SK-N-SH (cell line): Measurements from ENCODE around the gene RET.

Experiments
- CTCF ChIP-seq: fragments of 200-600 bp; sonication (generic); IDR thresholded peaks from 2 replicates; pipeline ENCODE4 v1.6.1; 2017; ENCODE audit warnings: antibody characterized with exemption, mild to moderate bottlenecking, moderate library complexity
- EZH2phosphoT487 ChIP-seq: fragments of 200-600 bp; sonication (generic); IDR thresholded peaks from 2 replicates; pipeline ENCODE4 v1.6.1; 2017; ENCODE audit warnings: low read depth, mixed run types, mild to moderate bottlenecking, antibody characterized with exemption, moderate library complexity, borderline replicate concordance
- POLR2AphosphoS5 ChIP-seq: IDR thresholded peaks from 2 replicates; pipeline ENCODE4 v1.6.1; 2012; ENCODE audit warnings: low read depth, low read length
- SMC3 ChIP-seq: IDR thresholded peaks from 2 replicates; pipeline ENCODE4 v1.6.1; 2012; ENCODE audit warnings: low read depth, low read length, improper control_type of control experiment

DNA sequence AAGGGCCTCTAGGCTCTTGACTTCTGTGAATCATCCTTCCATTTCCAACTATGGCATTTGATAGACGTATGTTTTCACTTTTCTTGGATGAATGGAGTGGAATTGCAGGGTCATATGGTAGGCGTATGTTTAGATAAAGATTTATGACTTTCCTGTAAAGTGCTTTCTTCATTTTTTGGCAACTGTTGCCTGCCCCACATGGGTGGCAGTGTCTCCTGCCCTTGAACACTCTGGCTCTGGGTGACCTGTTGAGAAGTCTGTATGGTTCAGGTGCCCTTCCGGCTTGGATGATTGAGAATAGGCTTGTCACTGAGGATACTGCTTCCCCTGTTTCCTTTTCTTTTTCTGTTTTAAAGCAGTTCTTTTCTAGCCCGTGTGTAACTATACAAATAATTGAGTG is 23.1 kb downstream of the RET start:
- TF ChIP-seq CTCF (no peak), POLR2AphosphoS5 (no peak), EZH2phosphoT487 (no peak), SMC3 (no peak)
